MCF 10A (cell line): ENCODE measurements around the gene PRKAB1. TPM values are rescaled to one million over a fixed set of nuclear protein-coding genes. Genes with fewer than 3 reads are reported as not detected.

Source experiments
- BruUV-seq: library from RNA; stranded (reverse); fragments of 400-500 nt; replicated peaks from 2 replicates; lab custom pipeline; 2021; lab: Mats Ljungman, UMichigan
- CTCF ChIA-PET: fragments of 300-600 bp; sonication (Branson Sonifier 250); formaldehyde crosslinking; extraction: SDS; loops from one replicate; lab custom pipeline; 2021; ENCODE audit warnings: antibody characterized with exemption, inconsistent platforms; lab: Yijun Ruan, JAX
- POLR2A ChIA-PET: fragments of 300-600, 350-650 bp; sonication (Branson Sonifier 250); formaldehyde crosslinking; extraction: SDS; loops from one replicate; lab custom pipeline; 2020; ENCODE audit warnings: antibody characterized with exemption, inconsistent platforms; lab: Yijun Ruan, JAX
- DNase-seq: peaks from one replicate; pipeline ENCODE4 v3.0.0-alpha.2; 2018; ENCODE audit not compliant: unreplicated experiment
- H3K27ac Mint-ChIP-seq: one replicate; pipeline ENCODE4 v1.8.0; 2022; ENCODE audit warnings: mild to moderate bottlenecking, low read depth, mixed read lengths; ENCODE audit not compliant: unreplicated experiment
- H3K27me3 Mint-ChIP-seq: one replicate; pipeline ENCODE4 v1.8.0; 2022; ENCODE audit warnings: mixed read lengths; ENCODE audit not compliant: insufficient read depth, unreplicated experiment
- H3K36me3 Mint-ChIP-seq: one replicate; pipeline ENCODE4 v1.8.0; 2022; ENCODE audit warnings: mild to moderate bottlenecking, moderate library complexity, mixed read lengths; ENCODE audit not compliant: insufficient read depth, unreplicated experiment
- H3K4me1 Mint-ChIP-seq: one replicate; pipeline ENCODE4 v1.8.0; 2022; ENCODE audit warnings: mixed read lengths; ENCODE audit not compliant: insufficient read depth, unreplicated experiment
- H3K4me3 Mint-ChIP-seq: one replicate; pipeline ENCODE4 v1.8.0; 2022; ENCODE audit warnings: mild to moderate bottlenecking, moderate library complexity, mixed read lengths; ENCODE audit not compliant: unreplicated experiment
- H3K9me3 Mint-ChIP-seq: one replicate; pipeline ENCODE4 v1.8.0; 2022; ENCODE audit warnings: mixed read lengths; ENCODE audit not compliant: unreplicated experiment
- CTCF ChIP-seq: fragments of 200-600 bp; IDR thresholded peaks from one replicate; pipeline ENCODE4 v1.8.0; 2022; ENCODE audit warnings: antibody characterized with exemption, mild to moderate bottlenecking; ENCODE audit not compliant: unreplicated experiment
- intact Hi-C: fragments of 100-400 bp; cut with micrococcal nuclease; formaldehyde crosslinking; loops from 2 replicates; pipeline ENCODE4 v1.14.1; 2022
- total RNA-seq: library from RNA; stranded (reverse); gene quantifications from 2 replicates; pipeline ENCODE4 v1.2.3, GENCODE V29; 2022

PRKAB1 gene
- total RNA-seq, 1 experiment from 2014 or later, result 27.2 TPM

GRCh38 chr12:119668324-119668841 is 450 bp downstream of the PRKAB1 start:
- DNase-seq, result peak; percentile 30
- H3K36me3 Mint-ChIP-seq, result peaks cover 36% of the 10 kb centered on the region
- no peaks in the 10 kb centered on the region for H3K27me3 Mint-ChIP-seq
- no peak for TF ChIP-seq CTCF
- BruUV-seq, result TSS peak; percentile 61
- H3K4me3 Mint-ChIP-seq, result peak overlapping the region; percentile 85
- no peaks in the 10 kb centered on the region for H3K9me3 Mint-ChIP-seq
- H3K27ac Mint-ChIP-seq, result peak overlapping the region; percentile 86
- peaks cover 19% of the 10 kb centered on the region for H3K4me1 Mint-ChIP-seq
- intact Hi-C loops, result loop anchor here (5.0 to 10.0 kb wide), 3 partner anchors 114 to 1264 kb away; no protein-coding TSS in a partner anchor
- ChIA-PET CTCF (interaction anchor here (0.6 to 2.3 kb wide), 24 partner anchors 10 to 1970 kb away, joined by 3 to 27 read pairs (median 3); partner anchors contain the start of gene SUDS3), POLR2A (interaction anchor here (0.6 to 2.3 kb wide), 6 partner anchors 13 to 1290 kb away, joined by 3 to 11 read pairs (median 3); no protein-coding TSS in a partner anchor)

- H3K36me3 Mint-ChIP-seq, result peaks cover 51% of the 10 kb centered on the region
- ChIA-PET CTCF (interaction anchor here (0.5 to 1.2 kb wide), 3 partner anchors 12 to 1677 kb away, joined by 3 to 4 read pairs (median 3); no protein-coding TSS in a partner anchor), POLR2A (interaction anchor here (0.6 to 1.6 kb wide), 2 partner anchors 12 to 139 kb away, joined by 3 to 5 read pairs; no protein-coding TSS in a partner anchor)
- no peak overlapping the region for H3K27ac Mint-ChIP-seq
- intact Hi-C loops, result loop anchor here (5.0 to 10.0 kb wide), 3 partner anchors 112 to 1265 kb away; no protein-coding TSS in a partner anchor
- H3K4me3 Mint-ChIP-seq, result peak overlapping the region; percentile 64
- TF ChIP-seq CTCF, result no peak
- H3K27me3 Mint-ChIP-seq, result no peaks in the 10 kb centered on the region
- BruUV-seq, result no TSS peak
- DNase-seq, result no peak
- peaks cover 19% of the 10 kb centered on the region for H3K4me1 Mint-ChIP-seq
- H3K9me3 Mint-ChIP-seq, result no peaks in the 10 kb centered on the region
These were observed 2.0 kb downstream of the PRKAB1 start for GRCh38 chr12:119669744-119670472.

- CTCF ChIA-PET, result no interaction called here
- Mint-ChIP-seq H3K4me1 (peaks cover 19% of the 10 kb centered on the region), H3K4me3 (no peak overlapping the region), H3K27me3 (no peaks in the 10 kb centered on the region), H3K36me3 (peaks cover 62% of the 10 kb centered on the region), H3K9me3 (no peaks in the 10 kb centered on the region), H3K27ac (no peak overlapping the region)
- POLR2A ChIA-PET, result interaction anchor here (1.6 kb wide), 1 partner anchor 11 kb away, joined by 5 read pairs; no protein-coding TSS in a partner anchor
- no TSS peak for BruUV-seq
- intact Hi-C loops, result no loop called here
- DNase-seq, result no peak
- TF ChIP-seq CTCF, result no peak
These were observed 3.1 kb downstream of the PRKAB1 start for GRCh38 chr12:119671070-119671469.

GRCh38 chr12:119672194-119672593 is 4.3 kb downstream of the PRKAB1 start:
- no peaks in the 10 kb centered on the region for H3K27me3 Mint-ChIP-seq
- H3K36me3 Mint-ChIP-seq, result peaks cover 73% of the 10 kb centered on the region
- TF ChIP-seq CTCF, result no peak
- POLR2A ChIA-PET, result no interaction called here
- BruUV-seq, result no TSS peak
- H3K9me3 Mint-ChIP-seq, result no peaks in the 10 kb centered on the region
- no peak overlapping the region for H3K27ac Mint-ChIP-seq
- peaks cover 15% of the 10 kb centered on the region for H3K4me1 Mint-ChIP-seq
- DNase-seq, result no peak
- no peak overlapping the region for H3K4me3 Mint-ChIP-seq
- CTCF ChIA-PET, result interaction anchor here (0.6 to 1.0 kb wide), 2 partner anchors 126 to 258 kb away, joined by 3 to 4 read pairs; no protein-coding TSS in a partner anchor
- intact Hi-C loops, result no loop called here
